ENCODE data around the gene RMDN2. TPM values are rescaled to one million over a fixed set of nuclear protein-coding genes. Genes with fewer than 3 reads are reported as not detected.

Gene RMDN2
- total and polyA plus RNA-seq, 10 of the 15 experiments (the other 5 are each of a cell fraction or from before 2014, with no cell fraction given), result 2.6 to 12.4 (median 9.2) TPM

DNA sequence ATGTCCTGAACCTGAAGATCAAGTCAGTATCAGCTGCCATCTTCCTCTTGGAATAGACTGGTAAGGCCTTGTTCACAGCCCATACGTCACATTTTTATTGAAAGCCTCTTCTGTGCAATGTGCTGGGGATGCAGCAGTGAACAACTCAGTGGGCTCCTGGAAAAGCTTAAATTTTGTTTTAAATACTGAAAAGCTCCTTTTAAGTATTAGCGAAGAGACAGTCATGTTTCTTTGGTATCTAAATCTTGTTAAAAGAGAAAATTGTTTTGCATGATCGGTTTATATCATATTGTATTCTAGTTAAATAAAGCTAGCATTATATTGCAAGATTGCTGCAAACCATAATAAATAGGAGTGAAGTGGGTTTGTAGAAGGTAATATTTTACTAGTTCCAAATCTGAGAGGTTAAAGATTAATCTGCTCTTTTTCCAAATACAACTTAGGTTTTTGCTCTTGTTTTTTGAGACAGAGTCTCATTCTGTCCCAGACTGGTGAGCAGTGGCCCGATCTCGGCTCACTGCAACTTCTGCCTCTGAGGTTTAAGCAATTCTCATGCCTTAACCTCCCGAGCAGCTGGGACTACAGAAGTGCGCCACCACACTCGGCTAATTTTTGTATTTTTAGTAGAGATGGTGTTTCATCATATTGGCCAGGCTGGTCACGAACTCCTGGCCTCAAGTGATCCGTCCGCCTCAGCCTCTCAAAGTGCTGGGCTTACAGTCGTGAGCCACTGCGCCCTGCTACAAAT lies 1.6 kb upstream of the RMDN2 start:
- intact Hi-C loops (cut with micrococcal nuclease; ENCODE audit: unreplicated experiment) (no loop called here), in situ Hi-C loops (cut with MboI) (no loop called here)
- ChIA-PET CTCF (interaction anchor here (0.5 to 1.5 kb wide), 6 partner anchors 11 to 528 kb away, joined by 3 to 4 read pairs (median 3); no protein-coding TSS in a partner anchor), POLR2A (no interaction called here), SMC1A (ENCODE audit: uncharacterized antibody, unreplicated experiment) (interaction anchor here (0.8 to 2.2 kb wide), 4 partner anchors 8 to 528 kb away, joined by 3 to 6 read pairs (median 4); no protein-coding TSS in a partner anchor), RAD21 (ENCODE audit: unreplicated experiment) (interaction anchor here (1.9 kb wide), 1 partner anchor 47 kb away, joined by 6 read pairs; no protein-coding TSS in a partner anchor)
- Histone ChIP-seq H3K4me1 (ENCODE audit: control insufficient read depth, insufficient read depth, low read length) (peaks cover 7% of the 10 kb centered on the region), H3K27me3 (replicated peaks in 1 of 2; ENCODE audit: control insufficient read depth in 2 of 2, insufficient read depth in 2 of 2, low read length in 1 of 2) (no peaks in the 10 kb centered on the region), H3K9ac (ENCODE audit: control insufficient read depth, insufficient read depth, low read length) (no peak overlapping the region), H3K79me2 (ENCODE audit: control insufficient read depth, insufficient read depth, low read length) (no peaks in the 10 kb centered on the region), H3K36me3 (ENCODE audit: control insufficient read depth in 2 of 2, insufficient read depth in 2 of 2, low read length in 1 of 2) (no peaks in the 10 kb centered on the region), H4K20me1 (ENCODE audit: control insufficient read depth, insufficient read depth) (no peaks in the 10 kb centered on the region), H2AFZ (ENCODE audit: control insufficient read depth, low read depth, low read length) (no peak overlapping the region), H3K9me3 (replicated peaks; ENCODE audit: control insufficient read depth, insufficient read depth, low read length) (no peaks in the 10 kb centered on the region), H3K4me3 (no peak overlapping the region), H3K27ac (ENCODE audit: control insufficient read depth, insufficient read depth) (no peak overlapping the region), H3K4me2 (ENCODE audit: control insufficient read depth, insufficient read depth) (no peak overlapping the region)
- ATAC-seq (no peak), DNase-seq (ENCODE audit: low read depth, low spot score) (no peak), FAIRE-seq (no peak)
- no TSS peak for BruUV-seq (replicated peaks)
- 81% methylated on average over 13 of the region's 13 CpGs for WGBS (ENCODE audit: insufficient coverage, insufficient replicate concordance, low lambda C conversion rate, missing lambda C conversion rate)
- TF ChIP-seq TAF1 (IDR thresholded peaks at IDR 0.05; ENCODE audit: borderline replicate concordance, low read depth, low read length) (no peak), JUNB (IDR thresholded peaks at IDR 0.05) (no peak), POU2F2 (IDR thresholded peaks at IDR 0.05; ENCODE audit: borderline replicate concordance, low read depth, low read length) (no peak), LARP7 (IDR thresholded peaks at IDR 0.05) (no peak), IKZF1 (conservative IDR thresholded peaks at IDR 0.05) (no peak), CEBPB (IDR thresholded peaks at IDR 0.05; ENCODE audit: borderline replicate concordance in 1 of 2, low read depth in 2 of 2, low read length in 2 of 2) (no peak), SP1 (IDR thresholded peaks at IDR 0.05; ENCODE audit: low read depth, low read length) (no peak), TCF12 (IDR thresholded peaks at IDR 0.05; ENCODE audit: low read depth, low read length) (no peak), FOXM1 (IDR thresholded peaks at IDR 0.05; ENCODE audit: low read depth, low read length) (no peak), PAX8 (IDR thresholded peaks at IDR 0.05) (no peak), TARDBP (IDR thresholded peaks at IDR 0.05; ENCODE audit: borderline replicate concordance) (no peak), PBX3 (IDR thresholded peaks at IDR 0.05; ENCODE audit: insufficient replicate concordance, low read depth, low read length) (no peak), FOS (IDR thresholded peaks at IDR 0.05; ENCODE audit: borderline replicate concordance, extremely low read depth, insufficient read length) (no peak)
- TF ChIP-seq, protein P1, sequence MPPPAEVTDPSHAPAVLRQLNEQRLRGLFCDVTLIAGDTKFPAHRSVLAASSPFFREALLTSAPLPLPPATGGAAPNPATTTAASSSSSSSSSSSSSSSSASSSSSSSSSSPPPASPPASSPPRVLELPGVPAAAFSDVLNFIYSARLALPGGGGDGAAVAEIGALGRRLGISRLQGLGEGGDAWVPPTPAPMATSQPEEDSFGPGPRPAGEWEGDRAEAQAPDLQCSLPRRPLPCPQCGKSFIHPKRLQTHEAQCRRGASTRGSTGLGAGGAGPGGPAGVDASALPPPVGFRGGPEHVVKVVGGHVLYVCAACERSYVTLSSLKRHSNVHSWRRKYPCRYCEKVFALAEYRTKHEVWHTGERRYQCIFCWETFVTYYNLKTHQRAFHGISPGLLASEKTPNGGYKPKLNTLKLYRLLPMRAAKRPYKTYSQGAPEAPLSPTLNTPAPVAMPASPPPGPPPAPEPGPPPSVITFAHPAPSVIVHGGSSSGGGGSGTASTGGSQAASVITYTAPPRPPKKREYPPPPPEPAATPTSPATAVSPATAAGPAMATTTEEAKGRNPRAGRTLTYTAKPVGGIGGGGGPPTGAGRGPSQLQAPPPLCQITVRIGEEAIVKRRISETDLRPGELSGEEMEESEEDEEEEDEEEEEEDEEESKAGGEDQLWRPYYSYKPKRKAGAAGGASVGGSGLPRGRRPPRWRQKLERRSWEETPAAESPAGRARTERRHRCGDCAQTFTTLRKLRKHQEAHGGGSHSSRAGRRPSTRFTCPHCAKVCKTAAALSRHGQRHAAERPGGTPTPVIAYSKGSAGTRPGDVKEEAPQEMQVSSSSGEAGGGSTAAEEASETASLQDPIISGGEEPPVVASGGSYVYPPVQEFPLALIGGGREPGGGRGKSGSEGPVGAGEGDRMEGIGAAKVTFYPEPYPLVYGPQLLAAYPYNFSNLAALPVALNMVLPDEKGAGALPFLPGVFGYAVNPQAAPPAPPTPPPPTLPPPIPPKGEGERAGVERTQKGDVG (CRISPR knock-in tag; IDR thresholded peaks at IDR 0.05), result no peak
- TF ChIP-seq, protein P2, sequence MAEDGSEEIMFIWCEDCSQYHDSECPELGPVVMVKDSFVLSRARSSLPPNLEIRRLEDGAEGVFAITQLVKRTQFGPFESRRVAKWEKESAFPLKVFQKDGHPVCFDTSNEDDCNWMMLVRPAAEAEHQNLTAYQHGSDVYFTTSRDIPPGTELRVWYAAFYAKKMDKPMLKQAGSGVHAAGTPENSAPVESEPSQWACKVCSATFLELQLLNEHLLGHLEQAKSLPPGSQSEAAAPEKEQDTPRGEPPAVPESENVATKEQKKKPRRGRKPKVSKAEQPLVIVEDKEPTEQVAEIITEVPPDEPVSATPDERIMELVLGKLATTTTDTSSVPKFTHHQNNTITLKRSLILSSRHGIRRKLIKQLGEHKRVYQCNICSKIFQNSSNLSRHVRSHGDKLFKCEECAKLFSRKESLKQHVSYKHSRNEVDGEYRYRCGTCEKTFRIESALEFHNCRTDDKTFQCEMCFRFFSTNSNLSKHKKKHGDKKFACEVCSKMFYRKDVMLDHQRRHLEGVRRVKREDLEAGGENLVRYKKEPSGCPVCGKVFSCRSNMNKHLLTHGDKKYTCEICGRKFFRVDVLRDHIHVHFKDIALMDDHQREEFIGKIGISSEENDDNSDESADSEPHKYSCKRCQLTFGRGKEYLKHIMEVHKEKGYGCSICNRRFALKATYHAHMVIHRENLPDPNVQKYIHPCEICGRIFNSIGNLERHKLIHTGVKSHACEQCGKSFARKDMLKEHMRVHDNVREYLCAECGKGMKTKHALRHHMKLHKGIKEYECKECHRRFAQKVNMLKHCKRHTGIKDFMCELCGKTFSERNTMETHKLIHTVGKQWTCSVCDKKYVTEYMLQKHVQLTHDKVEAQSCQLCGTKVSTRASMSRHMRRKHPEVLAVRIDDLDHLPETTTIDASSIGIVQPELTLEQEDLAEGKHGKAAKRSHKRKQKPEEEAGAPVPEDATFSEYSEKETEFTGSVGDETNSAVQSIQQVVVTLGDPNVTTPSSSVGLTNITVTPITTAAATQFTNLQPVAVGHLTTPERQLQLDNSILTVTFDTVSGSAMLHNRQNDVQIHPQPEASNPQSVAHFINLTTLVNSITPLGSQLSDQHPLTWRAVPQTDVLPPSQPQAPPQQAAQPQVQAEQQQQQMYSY (CRISPR knock-in tag; IDR thresholded peaks at IDR 0.05), result no peak
